NCI-H2227 treated with DMSO at 0.1 percent for 48 hours (cell line): Measurements from ENCODE around the gene RTL5.

Experiments used
- DNase-seq: peaks from one replicate; lab custom pipeline; 2025; lab: John Stamatoyannopoulos, UW

RTL5 gene

DNA sequence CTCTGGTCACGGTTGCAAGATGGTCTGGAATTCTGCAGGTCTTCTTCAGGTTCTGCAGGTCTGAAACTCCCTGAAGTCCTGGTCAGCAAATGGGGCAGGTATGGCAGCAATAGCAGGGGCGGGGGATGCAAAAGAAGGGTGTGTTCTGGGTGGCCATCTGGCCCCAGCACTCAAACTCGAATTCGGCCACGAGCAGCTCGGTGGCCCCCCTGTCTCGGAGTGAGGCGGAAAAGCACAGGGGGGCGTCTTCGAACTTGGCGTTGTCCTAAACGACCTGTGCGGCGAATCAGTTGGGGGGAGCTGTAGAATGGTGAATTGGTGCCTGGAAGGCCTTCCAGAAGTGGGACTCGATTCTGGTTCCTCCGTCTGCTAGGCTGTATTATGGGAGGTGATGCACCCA is 2.1 kb downstream of the RTL5 start:
- DNase-seq = no peak

DNA sequence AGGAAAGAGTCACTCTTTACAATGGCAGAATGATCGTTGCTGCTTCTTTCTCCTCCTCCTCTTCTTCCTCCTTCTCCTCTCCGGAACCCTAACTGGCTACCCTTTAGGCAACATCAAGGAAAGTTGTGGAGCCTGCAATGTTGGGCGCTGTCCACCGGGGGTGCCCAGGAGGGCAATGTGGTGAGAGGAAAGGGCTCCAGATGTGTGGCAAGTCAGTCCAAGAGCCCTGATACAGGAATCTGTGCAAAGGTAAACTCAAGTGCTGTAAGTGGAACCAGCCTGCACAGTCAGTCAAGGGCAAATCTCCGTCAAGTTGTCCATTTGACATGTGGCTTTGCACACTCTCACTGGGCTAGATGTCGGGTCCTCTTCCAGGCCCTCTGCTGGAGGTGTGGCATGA is 2.8 kb downstream of the RTL5 start:
- no peak for DNase-seq

DNA sequence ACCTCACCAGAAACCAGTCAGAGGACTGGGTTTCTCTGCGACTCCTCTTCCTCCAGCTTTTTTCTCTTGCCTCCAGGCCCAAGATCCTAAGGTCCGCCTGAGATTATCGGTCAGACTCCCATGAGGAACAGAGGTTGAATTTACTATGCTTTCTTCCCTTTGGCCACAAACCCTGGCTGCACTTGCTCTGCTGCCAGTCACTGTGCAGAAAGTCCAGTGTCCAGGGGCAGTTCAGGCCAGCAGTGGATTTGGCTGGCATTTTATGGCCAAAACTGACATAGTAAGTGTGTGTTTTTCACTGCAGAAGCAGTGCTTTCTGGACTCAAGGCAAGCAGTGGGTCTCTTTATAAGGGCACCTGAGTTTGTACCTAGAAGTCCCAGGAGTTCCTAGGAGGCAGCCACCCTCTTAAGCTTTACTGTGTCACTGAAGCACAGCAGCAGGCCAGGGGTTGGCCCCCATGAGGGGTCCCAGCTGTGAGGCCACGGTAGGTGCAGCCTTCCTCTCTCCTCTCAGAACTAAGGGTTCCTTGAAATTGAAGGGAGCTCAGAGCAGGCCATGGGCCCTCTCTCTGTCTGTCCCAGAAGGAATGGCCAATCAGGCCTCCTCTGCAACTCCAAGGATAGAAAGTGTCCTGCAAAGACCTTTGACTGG is 3.4 kb downstream of the RTL5 start:
- no peak for DNase-seq

DNA sequence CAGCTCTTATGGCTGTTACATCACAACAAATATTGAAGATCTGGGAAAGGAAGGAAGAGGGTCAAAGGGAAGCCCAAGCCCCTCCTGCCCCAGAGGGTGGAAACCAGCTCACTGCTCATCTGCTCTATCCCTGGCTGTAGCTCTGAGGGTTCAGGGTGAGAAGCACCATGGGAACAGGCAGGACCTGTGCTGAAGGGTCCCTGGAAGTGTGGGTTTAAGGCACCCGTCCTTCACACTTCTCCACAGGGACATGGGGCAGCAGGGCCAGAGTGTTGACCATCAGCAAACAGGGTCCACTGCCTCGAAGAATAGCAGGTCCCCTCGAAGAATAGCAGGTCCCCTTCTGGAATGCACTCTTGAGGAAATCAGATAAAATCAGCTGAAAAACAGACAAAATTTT is 4.4 kb downstream of the RTL5 start:
- DNase-seq = no peak

DNA sequence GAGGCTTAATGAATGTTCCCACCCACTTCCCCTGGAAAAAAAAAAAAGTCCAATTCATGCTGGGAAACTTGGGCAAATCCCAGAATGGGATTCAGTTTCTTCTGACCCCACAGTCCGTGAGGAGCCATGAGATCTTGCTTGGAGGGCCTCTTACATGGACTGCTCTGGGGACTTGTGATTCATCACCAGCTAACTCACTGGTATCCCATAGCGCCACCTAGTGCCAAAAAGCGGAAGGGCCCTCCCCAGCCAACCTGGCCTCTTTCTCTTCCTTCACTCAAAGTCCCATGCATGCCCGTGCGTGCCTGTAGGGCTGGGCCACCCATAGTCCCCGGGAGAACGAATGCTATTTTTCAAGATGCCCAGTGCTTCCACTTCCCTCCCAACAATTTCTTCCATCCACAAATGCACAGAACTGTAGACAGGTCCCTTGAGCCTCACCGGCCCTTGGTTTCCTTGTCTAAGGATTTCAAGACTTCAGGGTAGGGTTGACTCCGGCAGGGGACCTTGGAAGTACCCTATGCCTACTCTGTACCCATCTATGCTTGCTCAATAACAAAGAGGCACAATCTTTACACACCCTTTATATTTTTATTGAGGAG is 5.1 kb downstream of the RTL5 start:
- peak; percentile 89 for DNase-seq

DNA sequence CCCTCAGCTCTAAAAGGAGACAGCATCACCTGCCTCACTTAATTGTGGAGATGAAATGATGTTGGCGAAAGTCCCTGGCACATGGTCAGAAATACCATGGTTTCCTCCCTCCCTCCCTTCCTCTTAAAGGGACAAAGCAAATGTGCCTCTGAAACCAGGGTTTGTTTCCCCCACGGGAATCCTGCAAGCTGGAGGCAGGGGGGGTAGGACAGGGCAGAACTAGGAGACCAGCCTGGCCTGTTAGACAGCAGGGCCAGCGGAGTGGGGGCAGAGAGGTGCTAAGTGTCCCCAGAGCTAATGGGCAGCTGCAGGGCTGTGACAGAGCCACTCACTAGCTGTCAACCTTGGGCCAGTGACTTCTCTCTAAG is 5.7 kb downstream of the RTL5 start:
- DNase-seq = no peak

DNA sequence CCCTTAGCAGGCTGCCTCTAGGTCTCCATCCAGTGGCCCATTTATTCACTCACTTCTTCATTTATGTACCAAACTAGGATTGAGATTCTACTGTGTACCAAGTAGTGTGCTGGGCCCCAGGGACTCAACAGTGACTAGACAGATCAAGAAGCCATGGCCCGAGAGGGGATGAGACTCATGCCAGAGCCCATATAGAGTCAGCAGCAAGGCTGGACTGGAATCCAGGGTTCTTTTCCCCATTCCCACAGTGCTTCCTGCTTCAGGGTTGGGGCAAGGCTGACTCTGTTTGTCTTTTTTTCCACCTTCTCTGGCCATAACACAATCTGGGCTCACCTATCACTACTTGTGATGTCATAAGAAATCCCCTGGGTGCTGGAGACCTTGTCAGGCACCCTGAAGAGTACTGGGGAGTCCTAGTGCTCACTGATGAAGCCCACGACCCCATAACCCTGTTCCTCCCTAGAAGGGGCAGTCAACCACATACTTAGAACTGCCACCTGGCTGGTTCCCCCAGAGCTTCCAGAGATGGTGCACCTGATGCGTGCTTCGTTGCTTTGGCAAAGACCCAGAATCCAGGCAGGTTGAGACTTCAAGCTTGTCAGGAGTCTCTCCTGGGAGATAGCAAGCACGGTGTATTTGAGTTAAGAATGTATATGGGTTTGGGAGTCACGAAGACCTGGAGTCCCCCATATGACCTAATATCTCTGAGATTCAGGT is 6.2 kb downstream of the RTL5 start:
- no peak for DNase-seq

DNA sequence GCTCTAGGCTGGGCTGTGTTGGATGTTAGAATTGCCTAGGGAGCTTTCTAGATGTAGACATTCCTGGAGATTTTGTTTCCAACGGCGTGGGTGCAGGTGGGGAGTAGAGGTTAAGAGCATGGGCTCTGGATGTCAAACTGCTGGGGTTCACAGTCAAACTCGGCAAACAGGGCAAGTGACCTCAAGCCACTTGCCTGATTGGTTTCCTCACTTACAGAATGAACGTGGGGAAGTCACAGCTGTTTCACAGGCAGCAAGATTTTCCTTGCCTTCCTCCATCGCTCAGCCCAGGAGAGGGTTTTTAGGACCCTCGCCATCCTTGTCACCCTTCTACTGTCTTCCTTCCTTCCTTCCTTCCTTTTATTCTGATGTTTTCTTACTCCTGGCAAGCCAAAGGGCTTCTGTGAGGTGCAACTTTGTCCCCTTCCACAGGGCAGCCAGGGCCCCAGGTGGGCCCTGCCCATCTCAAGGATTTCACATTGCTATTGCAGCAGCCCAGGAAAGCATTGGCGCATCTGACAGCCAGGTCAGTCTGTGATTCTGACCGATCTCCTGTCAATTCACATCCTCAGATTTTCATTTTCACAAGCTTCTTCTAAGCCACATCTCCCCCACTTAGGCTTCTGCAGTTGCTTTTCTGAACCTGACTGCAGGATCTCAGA is 7.0 kb downstream of the RTL5 start:
- no peak for DNase-seq

DNA sequence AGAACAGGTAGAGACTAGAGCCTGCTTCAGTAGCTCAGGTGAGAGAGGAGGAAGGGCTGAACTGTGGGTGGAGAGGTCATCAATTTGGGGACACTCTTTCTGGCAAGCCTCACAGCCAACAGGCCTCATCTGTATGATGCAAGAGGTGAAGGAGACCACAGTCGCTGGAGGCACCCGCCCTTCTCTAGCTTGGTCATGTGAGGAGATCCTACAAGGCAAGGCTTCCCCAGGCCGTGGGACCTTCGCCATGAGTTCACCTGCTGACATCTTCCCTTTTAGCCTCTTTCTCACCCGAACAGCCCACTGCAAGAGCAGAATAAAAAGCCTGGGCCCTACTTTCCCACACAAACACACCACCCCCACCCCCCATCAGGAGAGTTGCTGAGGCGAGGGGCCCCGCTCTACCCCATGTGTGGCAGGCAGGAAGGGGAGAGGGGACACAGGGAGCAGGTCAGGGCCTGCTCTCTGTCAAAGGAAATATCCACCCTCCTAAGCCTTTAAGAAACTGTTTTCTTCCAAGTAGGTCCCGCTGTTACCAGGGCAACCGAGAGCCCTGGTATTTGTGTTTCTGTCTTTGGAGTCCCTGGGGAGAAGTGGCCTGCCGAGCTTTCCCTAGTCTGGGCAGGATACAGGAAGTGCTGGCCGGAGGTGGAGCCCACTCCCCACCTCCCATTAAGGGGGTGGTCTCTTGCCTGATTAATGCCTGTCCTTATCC is 8.1 kb downstream of the RTL5 start:
- peak; percentile 30 for DNase-seq

DNA sequence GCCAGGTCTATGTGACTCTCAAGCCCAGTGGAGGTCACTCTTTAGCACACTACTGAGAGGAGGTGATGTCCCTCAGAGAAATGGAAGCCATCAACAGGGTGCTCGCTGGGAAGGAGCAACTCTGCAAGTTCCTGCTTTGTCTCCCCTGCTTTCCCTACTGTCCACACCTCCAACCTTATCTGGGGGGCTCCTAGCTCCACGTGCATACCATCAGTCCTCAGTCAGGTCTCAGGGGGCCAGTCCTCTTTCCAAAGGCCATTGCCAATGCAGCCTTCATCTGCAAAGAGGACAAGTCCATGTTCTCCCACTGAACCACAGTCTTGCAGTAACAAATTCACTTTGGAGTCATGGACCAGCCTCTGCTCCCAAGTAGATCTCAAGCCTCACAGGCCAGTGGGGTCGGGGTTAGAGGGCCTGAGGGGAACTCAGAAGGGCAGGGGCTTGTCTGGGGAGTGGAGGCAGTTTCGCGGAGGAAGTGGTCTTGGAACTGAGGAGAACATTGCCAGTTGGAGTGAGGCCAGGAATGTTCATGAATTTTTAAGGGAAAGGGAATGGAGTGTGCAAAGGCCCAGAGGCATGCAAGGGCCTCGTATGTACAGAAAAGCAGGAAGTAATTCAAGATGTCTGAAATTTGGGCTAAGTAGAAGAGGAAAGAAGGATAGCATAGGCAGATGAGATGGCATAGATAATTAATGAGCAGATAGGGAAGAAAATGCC is 8.9 kb downstream of the RTL5 start:
- no peak for DNase-seq

DNA sequence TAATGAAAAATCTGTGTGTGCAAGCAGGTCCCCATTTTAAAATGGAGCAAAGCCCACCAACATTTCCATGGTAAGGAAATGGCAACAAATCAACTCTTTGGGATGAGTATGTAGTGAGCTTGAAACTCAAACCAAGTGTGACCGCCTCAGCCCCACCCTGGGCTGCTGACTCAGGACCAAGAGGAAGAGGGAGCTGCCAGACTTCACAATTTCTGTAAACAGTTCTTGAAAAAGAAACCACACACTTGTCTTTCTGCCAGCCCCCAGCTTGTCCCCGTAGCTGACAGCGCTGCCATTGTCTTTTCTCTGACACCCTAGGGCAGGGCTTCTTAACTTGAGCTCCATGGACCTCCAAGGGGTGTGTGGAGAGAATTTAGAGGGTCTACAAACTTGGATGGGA is 10.3 kb downstream of the RTL5 start:
- DNase-seq = no peak

DNA sequence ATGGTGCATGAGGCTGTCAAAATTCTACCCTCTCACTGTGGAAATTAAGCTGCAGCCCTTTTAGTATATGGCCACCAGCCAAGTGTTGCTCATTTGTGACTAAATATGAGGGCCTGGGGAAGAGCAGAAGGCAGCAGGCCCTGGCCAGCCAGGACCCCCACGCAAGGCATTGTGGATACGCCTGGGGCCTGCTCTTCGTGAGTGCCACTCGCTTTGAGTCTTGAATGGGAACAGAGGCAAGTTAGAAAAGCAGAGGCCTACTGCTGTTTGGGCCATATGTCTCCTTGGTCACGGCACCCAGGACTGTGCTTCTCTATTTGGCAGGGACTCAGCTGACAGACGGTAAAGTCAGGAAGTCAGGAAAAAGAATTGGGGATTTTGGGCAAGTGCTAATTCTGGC is 10.9 kb downstream of the RTL5 start:
- DNase-seq = no peak

DNA sequence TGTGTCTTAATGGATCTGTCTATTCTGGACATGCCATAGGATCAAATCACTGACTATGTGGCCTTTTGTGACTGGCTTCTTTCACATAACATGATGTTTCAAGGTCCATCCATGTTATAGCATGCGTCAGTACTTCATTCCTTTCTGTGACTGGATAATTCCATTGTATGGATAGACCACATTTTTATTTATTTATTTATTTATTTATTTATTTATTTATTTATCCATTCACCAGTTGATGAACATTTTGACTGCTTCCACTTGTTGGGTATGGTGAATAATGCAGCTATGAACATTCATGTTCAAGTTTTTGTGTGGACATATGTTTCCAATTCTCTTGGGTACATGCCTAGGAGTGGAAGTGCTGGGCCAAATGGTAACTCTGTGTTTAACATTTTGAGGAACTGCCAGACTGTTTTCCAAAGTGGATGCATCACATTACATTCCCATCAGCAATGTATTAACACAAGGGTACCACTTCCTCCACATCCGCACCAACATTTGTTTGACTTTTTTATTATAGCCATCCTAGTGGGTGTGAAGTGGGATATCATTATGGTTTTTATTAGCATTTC is 14.0 kb downstream of the RTL5 start:
- DNase-seq = no peak

DNA sequence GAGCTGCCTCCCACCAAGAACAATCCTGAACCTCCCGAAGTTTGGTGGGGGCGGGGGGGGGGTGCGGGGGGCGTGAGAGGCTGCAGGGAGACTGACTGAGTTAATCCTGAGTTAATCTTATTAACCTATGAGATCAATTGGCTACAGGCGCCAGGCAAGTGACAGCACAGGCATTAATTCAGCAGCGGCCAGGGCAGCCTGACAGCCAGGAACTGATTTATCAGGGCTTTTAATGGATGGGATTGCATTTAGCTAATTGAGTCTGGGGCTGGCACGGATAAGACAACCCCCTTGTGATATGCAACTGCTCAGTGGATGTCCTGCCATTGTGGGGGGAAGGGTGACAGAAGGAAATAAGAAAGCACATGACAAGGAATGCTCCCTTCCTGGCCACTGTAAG is 16.3 kb downstream of the RTL5 start:
- no peak for DNase-seq

DNA sequence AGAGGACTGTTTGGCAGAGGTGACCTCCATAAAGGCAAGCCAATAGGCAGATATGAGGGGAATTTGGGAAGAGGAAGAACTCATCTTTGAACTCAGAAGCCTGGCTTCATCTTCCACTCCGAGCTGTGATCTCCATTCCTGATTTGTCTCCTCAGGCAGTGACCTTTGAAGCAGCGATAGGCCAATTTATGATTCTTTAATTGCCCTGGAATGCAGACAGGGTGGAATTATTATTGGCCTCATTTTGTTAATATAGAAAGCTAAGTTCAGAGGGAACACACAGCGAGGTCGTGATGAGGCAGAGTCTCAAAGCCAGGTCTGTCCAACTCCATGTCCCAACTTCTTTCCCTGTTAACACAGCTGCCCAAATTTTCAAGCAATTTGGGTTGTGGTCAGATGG is 16.9 kb downstream of the RTL5 start:
- DNase-seq = no peak

DNA sequence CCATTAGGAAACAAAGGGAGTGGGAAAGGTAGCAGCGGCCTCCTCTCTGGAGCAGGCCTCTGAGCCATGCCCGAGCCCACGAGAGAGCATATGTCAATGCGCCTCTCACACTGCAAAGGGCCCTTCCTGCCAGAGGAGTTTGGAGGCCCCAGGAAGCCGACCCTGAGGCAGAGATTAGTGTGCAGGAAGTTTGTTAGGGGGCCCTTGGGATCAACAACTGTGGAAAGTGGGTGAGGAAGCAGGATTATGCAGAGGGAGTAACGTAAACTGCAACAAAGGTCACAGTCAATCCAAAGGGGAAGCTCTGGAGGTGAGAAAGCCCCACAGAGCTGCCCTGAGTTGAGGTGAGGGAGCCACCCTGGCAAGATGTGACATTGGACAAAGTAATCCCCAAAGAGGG is 17.4 kb downstream of the RTL5 start:
- no peak for DNase-seq

DNA sequence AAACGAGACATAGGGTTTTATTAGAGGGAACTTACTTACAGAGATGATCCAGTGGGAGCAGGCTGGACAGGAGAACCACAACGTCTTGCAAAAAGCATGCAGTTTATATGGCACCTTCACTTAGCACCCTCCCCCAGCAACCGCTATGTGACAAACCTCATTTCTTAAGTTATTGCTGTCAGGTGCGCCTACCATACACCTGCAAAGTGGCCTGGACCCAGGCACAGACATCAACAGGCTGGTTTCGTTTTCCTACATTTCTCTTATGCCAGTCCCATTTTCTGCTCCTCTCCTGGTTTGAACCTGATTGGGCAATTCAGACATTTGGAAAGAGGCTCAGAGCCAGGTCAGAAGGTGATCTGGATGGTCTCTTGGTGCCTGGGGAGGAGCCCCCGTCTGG is 18.3 kb downstream of the RTL5 start:
- no peak for DNase-seq

DNA sequence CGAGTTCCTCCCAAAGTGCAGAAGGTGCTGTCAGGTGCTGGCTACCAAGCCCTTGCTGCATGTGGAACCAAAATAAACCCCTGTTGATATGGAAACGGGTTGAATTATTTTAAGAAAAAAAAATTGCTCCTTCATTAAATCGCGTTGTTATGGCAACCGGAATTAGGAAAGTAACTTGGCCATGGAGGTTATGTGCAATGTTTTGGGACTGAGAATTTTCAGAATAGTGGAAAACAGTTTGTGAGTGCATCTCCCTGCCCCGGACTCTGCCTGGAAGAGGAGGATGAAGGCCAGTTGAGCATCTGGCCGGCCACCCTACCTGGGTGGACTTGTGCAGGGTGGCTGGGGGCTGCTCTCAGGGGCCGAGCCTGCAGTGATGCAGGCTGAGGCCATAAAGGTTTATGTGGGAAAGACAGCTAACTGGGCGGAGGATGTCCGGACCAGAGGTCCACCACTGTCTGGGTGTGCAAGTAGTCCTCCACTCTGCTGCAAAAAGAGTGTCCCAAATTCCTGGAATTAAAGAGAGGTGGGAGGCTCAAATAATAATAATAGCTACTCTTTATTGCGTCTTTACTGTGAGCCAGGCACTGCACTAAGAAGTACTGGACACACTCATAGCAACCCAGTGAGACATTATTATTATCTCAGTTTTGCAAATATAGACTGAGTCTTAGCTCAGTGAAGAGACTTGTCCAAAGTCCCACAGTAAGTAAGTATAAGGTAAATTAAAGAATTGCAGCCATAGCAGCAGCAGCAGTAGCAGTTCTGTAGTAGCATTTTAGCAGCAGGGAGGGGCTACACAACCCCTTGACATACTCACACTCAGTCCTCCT is 20.6 kb downstream of the RTL5 start:
- no peak for DNase-seq

DNA sequence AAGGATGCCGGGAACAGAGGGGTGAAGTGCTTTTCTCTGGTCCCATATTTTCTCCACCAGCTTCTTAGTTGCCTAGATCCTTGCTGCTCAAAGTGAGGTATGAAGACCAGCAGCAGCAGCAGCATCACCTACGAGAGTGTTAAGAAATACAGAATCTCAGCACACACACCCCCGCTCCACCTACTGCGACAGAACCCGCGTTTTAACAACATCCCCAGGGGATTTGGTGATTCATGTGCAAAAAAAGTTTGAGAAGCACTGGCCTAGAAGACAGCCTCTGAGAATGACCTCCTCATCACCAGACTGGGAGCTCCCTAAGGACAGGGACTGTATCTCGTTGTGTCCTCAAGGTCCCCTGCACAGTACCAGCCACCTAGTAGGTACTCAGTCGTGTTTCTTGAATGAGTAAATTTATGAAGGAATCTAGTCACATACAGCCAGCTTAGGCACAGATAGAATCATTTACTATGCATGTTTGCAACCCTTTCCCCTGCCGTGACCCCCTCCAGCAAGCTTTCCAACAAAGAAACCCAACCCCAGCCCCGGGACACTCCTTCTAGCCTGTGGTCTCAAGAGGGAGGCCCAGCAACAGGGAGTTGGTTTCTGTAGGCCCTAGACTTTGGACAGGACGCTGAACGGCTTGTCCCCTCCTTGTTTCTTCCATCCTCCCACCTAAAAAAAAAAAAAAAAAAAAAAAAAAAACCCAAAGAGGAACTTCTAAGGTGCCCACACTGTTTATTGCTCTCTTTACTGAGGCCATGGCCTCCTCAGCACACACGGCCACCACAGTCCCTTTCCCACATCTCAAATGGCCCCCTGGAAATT is 21.5 kb downstream of the RTL5 start:
- DNase-seq = no peak

DNA sequence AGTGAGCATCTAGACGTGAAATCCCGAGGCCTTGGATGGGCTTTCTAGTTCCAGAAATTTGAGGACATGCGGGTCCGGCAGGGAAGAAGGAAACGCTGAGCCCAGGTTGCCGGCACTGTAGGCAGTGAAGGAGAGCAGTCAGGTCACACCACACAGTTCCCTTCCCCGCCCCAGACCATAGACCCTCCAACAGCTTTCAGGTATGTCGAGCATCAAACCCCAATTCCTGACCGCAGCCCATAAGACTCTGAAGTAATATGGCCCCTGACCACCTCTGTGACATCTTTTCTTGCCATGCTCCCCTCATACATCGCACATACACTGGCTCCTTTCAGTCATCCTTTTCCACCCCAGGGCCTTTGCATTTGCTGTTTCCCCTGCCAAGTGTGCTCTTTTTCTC is 23.0 kb downstream of the RTL5 start:
- no peak for DNase-seq
